Stimulated activated CD8-positive, alpha-beta memory T cell treated with anti-CD3 and anti-CD28 coated beads, Interleukin-4, amount 100 ng/mL, for 24 hours (primary cell): ENCODE data around the gene CYP4X1.
"Not testable (repeated sequence)": the region's sequence is repeated elsewhere in the genome, so short reads cannot be mapped to it uniquely, and the experiment has no call there.

Source experiments
- DNase-seq: peaks from one replicate; pipeline ENCODE4 v3.0.0-alpha.2; 2020; ENCODE audit warnings: low read depth

Gene CYP4X1

GRCh38 chr1:47069509-47069908 lies 46.0 kb downstream of the CYP4X1 start:
- DNase-seq, result not testable (repeated sequence)

GRCh38 chr1:47089356-47089755 lies 65.9 kb downstream of the CYP4X1 start:
- DNase-seq, result not testable (repeated sequence)

- DNase-seq, result not testable (repeated sequence)
Observed at GRCh38 chr1:47091476-47091875, 68.0 kb downstream of the CYP4X1 start.
